GM12891 (cell line): ENCODE data around the gene RPTN.

Experiments used
- POLR2A ChIP-seq: IDR thresholded peaks from 2 replicates; pipeline ENCODE4 v1.6.1; 2011; ENCODE audit warnings: low read depth, low read length, control low read depth
- POLR2AphosphoS5 ChIP-seq: IDR thresholded peaks from 2 replicates; pipeline ENCODE4 v1.6.1; 2011; ENCODE audit warnings: low read depth, low read length, control low read depth
- SPI1 ChIP-seq: IDR thresholded peaks from 2 replicates; pipeline ENCODE4 v1.6.1; 2011; ENCODE audit warnings: low read depth, low read length, control low read depth
- TAF1 ChIP-seq: IDR thresholded peaks from 2 replicates; pipeline ENCODE4 v1.6.1; 2011; ENCODE audit warnings: low read depth, low read length, control low read depth

DNA sequence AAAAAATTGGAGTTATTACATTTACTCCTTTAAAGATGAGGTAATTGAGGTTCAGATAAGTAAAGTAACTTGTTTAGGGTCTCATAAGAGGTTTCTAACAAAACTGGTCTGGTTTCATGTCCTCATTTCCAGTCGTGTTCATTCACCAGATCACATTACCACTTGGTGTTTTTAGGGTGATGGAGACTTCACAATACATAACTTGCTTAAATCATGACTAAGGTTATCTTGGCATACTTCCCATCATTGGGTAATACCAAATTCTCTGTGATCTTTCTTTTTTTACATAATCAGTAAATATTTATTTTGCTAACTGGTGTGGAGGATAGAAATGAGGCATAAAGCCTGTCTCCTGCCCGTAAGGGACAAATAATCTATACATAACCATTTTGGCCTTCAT lies 31.6 kb upstream of the RPTN start:
- TF ChIP-seq POLR2A, result no peak
- TF ChIP-seq TAF1, result no peak
- no peak for TF ChIP-seq SPI1
- no peak for TF ChIP-seq POLR2AphosphoS5
